ENCODE data around the gene SGSM1. TPM values are rescaled to one million over a fixed set of nuclear protein-coding genes. Genes with fewer than 3 reads are reported as not detected.
"Not testable (repeated sequence)": the region's sequence is repeated elsewhere in the genome, so short reads cannot be mapped to it uniquely, and the experiment has no call there.

Gene SGSM1
- total RNA-seq, 2 donors from 2014 or later, result 13.9 to 14.9 TPM

DNA sequence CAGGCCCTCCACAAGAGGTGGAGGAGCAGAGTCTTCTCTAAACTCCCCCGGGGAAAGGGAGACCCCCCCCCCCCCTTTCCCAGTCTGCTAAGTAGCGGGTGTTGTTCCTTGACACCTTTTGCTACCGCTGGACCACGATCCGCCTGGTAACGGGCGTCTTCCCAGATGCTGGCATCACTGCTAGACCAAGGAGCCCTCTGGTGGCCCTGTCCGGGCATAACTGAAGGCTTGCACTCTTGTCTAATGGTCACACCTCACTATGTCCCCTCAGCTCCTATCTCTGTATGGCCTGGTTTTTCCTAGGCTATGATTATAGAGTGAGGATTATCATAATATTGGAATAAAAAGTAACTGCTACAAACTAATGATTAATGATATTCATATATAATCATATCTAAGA lies 31.5 kb downstream of the SGSM1 start:
- not testable (repeated sequence) for H3K36me3 ChIP-seq; DNase-seq (ENCODE audit: low spot score); H3K9me3 ChIP-seq; H3K27me3 ChIP-seq; H3K27ac ChIP-seq; H3K4me3 ChIP-seq
- peaks cover 0 to 11% of the 10 kb centered on the region in 2 donors for H3K4me1 ChIP-seq
- TF ChIP-seq CTCF (IDR thresholded peaks at IDR 0.05), result peak in 1 of 2 donors; percentile 33

GRCh38 chr22:24841261-24841660 lies 35.2 kb downstream of the SGSM1 start:
- Histone ChIP-seq H3K27ac (no peak overlapping the region), H3K27me3 (no peaks in the 10 kb centered on the region), H3K4me3 (no peak overlapping the region), H3K9me3 (no peaks in the 10 kb centered on the region), H3K4me1 (peaks cover 0 to 11% of the 10 kb centered on the region in 2 donors), H3K36me3 (no peaks in the 10 kb centered on the region)
- no peak for DNase-seq (ENCODE audit: low spot score)
- no peak for TF ChIP-seq CTCF (IDR thresholded peaks at IDR 0.05)

- H3K36me3 ChIP-seq, result no peaks in the 10 kb centered on the region
- H3K27me3 ChIP-seq, result no peaks in the 10 kb centered on the region
- no peak overlapping the region for H3K27ac ChIP-seq
- TF ChIP-seq CTCF (IDR thresholded peaks at IDR 0.05), result no peak
- H3K9me3 ChIP-seq, result no peaks in the 10 kb centered on the region
- H3K4me1 ChIP-seq, result peaks cover 0 to 11% of the 10 kb centered on the region in 2 donors
- DNase-seq (ENCODE audit: low spot score), result no peak
- H3K4me3 ChIP-seq, result no peak overlapping the region
Measured at GRCh38 chr22:24843048-24843447, 37.0 kb downstream of the SGSM1 start.

DNA sequence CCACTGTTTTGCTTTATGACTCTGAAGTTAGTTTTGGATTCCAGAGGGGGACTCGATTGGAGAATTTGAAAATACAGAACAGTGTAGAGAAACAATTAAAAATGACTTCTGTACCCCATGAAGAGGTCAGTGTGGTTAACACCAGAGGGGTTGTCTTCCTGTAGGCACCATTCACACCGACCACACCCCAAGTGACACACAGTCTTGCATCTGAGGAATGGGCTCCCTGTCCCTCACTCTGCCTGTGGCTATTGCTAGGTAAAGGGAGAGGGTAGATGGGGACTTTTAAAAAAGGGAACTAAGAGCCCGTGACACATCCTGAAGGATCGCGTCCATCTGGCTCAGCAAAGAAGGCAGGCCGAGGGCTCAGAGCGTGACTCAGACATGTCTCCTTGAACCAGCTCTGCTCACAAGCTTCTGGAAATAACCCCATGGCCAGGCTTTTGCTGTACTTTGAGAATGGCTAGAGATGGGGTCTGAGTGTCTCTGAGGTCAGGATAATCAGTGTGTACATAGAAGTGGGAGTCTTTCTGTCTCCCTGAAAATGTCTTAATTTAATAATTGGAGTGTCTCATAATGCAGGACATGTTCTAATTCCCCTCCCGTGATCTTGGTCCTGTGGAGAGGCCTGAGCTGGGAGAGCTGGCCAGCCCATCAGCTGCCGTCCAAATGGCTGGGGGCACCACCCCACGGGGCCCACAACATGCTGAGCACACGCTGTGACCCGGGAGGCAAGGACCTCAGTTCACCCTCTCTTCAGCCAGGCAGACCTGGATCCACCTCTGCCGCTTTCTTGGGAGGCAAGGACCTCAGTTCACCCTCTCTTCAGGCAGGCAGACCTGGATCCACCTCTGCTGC lies 39.3 kb downstream of the SGSM1 start:
- Histone ChIP-seq H3K36me3 (no peaks in the 10 kb centered on the region), H3K27ac (peak overlapping the region in 1 of 2 donors; percentile 20), H3K4me1 (peaks cover 0 to 11% of the 10 kb centered on the region in 2 donors), H3K9me3 (no peaks in the 10 kb centered on the region), H3K4me3 (no peak overlapping the region), H3K27me3 (no peaks in the 10 kb centered on the region)
- TF ChIP-seq CTCF (IDR thresholded peaks at IDR 0.05), result no peak
- DNase-seq (ENCODE audit: low spot score), result peak; percentile 66

GRCh38 chr22:24847490-24847889 lies 41.5 kb downstream of the SGSM1 start:
- H3K27me3 ChIP-seq, result no peaks in the 10 kb centered on the region
- no peaks in the 10 kb centered on the region for H3K9me3 ChIP-seq
- H3K36me3 ChIP-seq, result no peaks in the 10 kb centered on the region
- TF ChIP-seq CTCF (IDR thresholded peaks at IDR 0.05), result no peak
- H3K27ac ChIP-seq, result no peak overlapping the region
- H3K4me3 ChIP-seq, result no peak overlapping the region
- peaks cover 0 to 5% of the 10 kb centered on the region in 2 donors for H3K4me1 ChIP-seq
- DNase-seq (ENCODE audit: low spot score), result no peak
